Thoracic aorta (tissue), 2 donors: ENCODE results near the gene EVI5L. TPM values are rescaled to one million over a fixed set of nuclear protein-coding genes. Genes with fewer than 3 reads are reported as not detected.
"Not testable (repeated sequence)": the region's sequence is repeated elsewhere in the genome, so short reads cannot be mapped to it uniquely, and the experiment has no call there.

ENCODE experiments used
- ATAC-seq: fragments of 150-250 bp; one replicate; pipeline ENCODE4 v1.8.0; 2017; ENCODE audit warnings: low read depth; ENCODE audit not compliant: insufficient number of reproducible peaks, low FRiP score
- DNase-seq: peaks from one replicate; pipeline ENCODE4 v3.0.0-alpha.2; 2020; ENCODE audit warnings: low spot score
- H3K27ac ChIP-seq, 2 donors: fragments of 200-600 bp; sonication (generic); 1 replicate in 1 of 2; 2 replicates in 1 of 2; pipeline ENCODE4 v1.5.1; 2016; ENCODE audit warnings: mild to moderate bottlenecking in 2 of 2, moderate library complexity in 2 of 2
- H3K27me3 ChIP-seq: fragments of 200-600 bp; sonication (generic); replicated peaks from 2 replicates; pipeline ENCODE4 v1.6.0; 2016; ENCODE audit warnings: mild to moderate bottlenecking; ENCODE audit not compliant: insufficient read depth
- H3K36me3 ChIP-seq: fragments of 200-600 bp; sonication (generic); one replicate; pipeline ENCODE4 v1.5.1; 2016
- H3K4me1 ChIP-seq, 2 donors: fragments of 200-600 bp; sonication (generic); 1 replicate in 1 of 2; 2 replicates in 1 of 2; pipeline versions ENCODE4 v1.5.1 to v1.6.0; 2016; ENCODE audit warnings: low read depth in 2 of 2, mild to moderate bottlenecking in 1 of 2; ENCODE audit not compliant: control insufficient read depth in 1 of 2
- H3K4me3 ChIP-seq: fragments of 200-600 bp; sonication (generic); 2 replicates; pipeline ENCODE4 v1.5.1; 2016; ENCODE audit warnings: mild to moderate bottlenecking
- H3K9me3 ChIP-seq: fragments of 200-600 bp; sonication (generic); 2 replicates; pipeline ENCODE4 v1.5.1; 2016
- CTCF ChIP-seq: fragments of 200-600 bp; sonication (generic); IDR thresholded peaks from one replicate; pipeline ENCODE4 v1.5.1; 2019; ENCODE audit warnings: antibody characterized with exemption
- total RNA-seq, 2 donors: library from RNA; depleted of rRNA; stranded (reverse); fragments of >200 nt; gene quantifications; one replicate each; pipeline versions ENCODE4 v1.1.0 to v1.2.3, GENCODE V29; 2016

EVI5L gene
- total RNA-seq, 2 donors from 2014 or later = 12.1 to 16.8 TPM

GRCh38 chr19:7792281-7792680 lies 37.7 kb upstream of the EVI5L start:
- Histone ChIP-seq H3K4me3 (no peak overlapping the region), H3K36me3 (no peaks in the 10 kb centered on the region), H3K27ac (no peak overlapping the region), H3K9me3 (no peaks in the 10 kb centered on the region), H3K4me1 (no peaks in the 10 kb centered on the region), H3K27me3 (no peaks in the 10 kb centered on the region)
- TF ChIP-seq CTCF = no peak
- DNase-seq (no peak), ATAC-seq (no peak)

DNA sequence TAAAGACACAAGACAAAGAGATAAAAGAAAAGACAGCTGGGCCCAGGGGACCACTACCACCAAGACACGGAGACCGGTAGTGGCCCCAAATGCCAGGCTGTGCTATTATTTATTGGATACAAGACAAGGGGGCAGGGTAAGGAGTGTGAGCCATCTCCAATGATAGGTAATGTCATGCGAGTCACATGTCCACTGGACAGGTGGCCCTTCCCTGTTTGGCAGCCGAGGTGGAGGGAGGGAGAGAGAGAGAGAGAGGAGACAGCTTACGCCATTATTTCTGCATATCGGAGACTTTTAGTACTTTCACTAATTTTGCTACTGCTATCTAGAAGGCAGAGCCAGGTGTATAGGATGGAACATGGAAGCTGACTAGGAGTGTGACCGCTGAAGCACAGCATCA lies 37.3 kb upstream of the EVI5L start:
- H3K27ac ChIP-seq, H3K4me1 ChIP-seq, ATAC-seq, H3K4me3 ChIP-seq, H3K9me3 ChIP-seq, H3K27me3 ChIP-seq, DNase-seq, H3K36me3 ChIP-seq: not testable (repeated sequence)

GRCh38 chr19:7793493-7793892 lies 36.5 kb upstream of the EVI5L start:
- H3K4me1 ChIP-seq = no peaks in the 10 kb centered on the region
- no peak overlapping the region for H3K27ac ChIP-seq
- no peaks in the 10 kb centered on the region for H3K36me3 ChIP-seq
- H3K27me3 ChIP-seq = peaks cover 6% of the 10 kb centered on the region
- no peak for DNase-seq
- TF ChIP-seq CTCF = no peak
- no peaks in the 10 kb centered on the region for H3K9me3 ChIP-seq
- ATAC-seq = no peak
- H3K4me3 ChIP-seq = no peak overlapping the region

GRCh38 chr19:7795555-7796161 lies 34.4 kb upstream of the EVI5L start:
- DNase-seq = no peak
- Histone ChIP-seq H3K4me1 (no peaks in the 10 kb centered on the region), H3K27ac (no peak overlapping the region), H3K27me3 (peaks cover 10% of the 10 kb centered on the region), H3K36me3 (no peaks in the 10 kb centered on the region), H3K9me3 (no peaks in the 10 kb centered on the region), H3K4me3 (no peak overlapping the region)
- TF ChIP-seq CTCF = no peak
- ATAC-seq = no peak

- no peak overlapping the region for H3K27ac ChIP-seq
- no peaks in the 10 kb centered on the region for H3K36me3 ChIP-seq
- ATAC-seq = no peak
- no peaks in the 10 kb centered on the region for H3K4me1 ChIP-seq
- peaks cover 6% of the 10 kb centered on the region for H3K9me3 ChIP-seq
- peaks cover 10% of the 10 kb centered on the region for H3K27me3 ChIP-seq
- TF ChIP-seq CTCF = peak; percentile 33
- peak; percentile 14 for DNase-seq
- peak overlapping the region; percentile 36 for H3K4me3 ChIP-seq
Measured at GRCh38 chr19:7799640-7800355, 30.2 kb upstream of the EVI5L start.
